GM12878 (cell line): Measurements from ENCODE around the gene S100A2. TPM values are rescaled to one million over a fixed set of nuclear protein-coding genes. Genes with fewer than 3 reads are reported as not detected.

ENCODE experiments used
- ATAC-seq: fragments of 200-7000 bp; cut with Tn5 transposase; 3 replicates; pipeline ENCODE4 v1.9.1; 2020; ENCODE audit warnings: mild to moderate bottlenecking, moderate library complexity
- BruUV-seq: library from RNA; stranded (reverse); fragments of 400-500 nt; replicated peaks from 2 replicates; lab custom pipeline; 2021; lab: Mats Ljungman, UMichigan
- CTCF ChIA-PET: fragments of 300-600 bp; sonication (Branson Sonifier 250); formaldehyde crosslinking; extraction: SDS; loops from one replicate; lab custom pipeline; 2021; ENCODE audit warnings: inconsistent platforms; lab: Yijun Ruan, JAX
- POLR2A ChIA-PET: fragments of 350-600 bp; formaldehyde crosslinking; extraction: SDS; loops from one replicate; lab custom pipeline; 2021; ENCODE audit warnings: inconsistent platforms; lab: Charles Lee
- RAD21 ChIA-PET: fragments of 300-600 bp; sonication (Branson Sonifier 250); formaldehyde crosslinking; loops from one replicate; lab custom pipeline; 2023; ENCODE audit warnings: antibody characterized with exemption; ENCODE audit not compliant: unreplicated experiment; lab: Charles Lee
- SMC1A ChIA-PET: fragments of 300-600 bp; sonication (Branson Sonifier 250); formaldehyde crosslinking; loops from one replicate; lab custom pipeline; 2023; ENCODE audit not compliant: unreplicated experiment, uncharacterized antibody; lab: Charles Lee
- DNase-seq: peaks from one replicate; pipeline ENCODE4 v3.0.0-alpha.2; 2011; ENCODE audit warnings: low read depth, low spot score
- FAIRE-seq: peaks from 3 replicates; lab custom pipeline; 2011; peaks lifted over from hg19 to GRCh38; lab: Jason Lieb, UNC
- H2AFZ ChIP-seq: 2 replicates; pipeline ENCODE4 v1.6.0; 2011; ENCODE audit warnings: low read depth, low read length, control low read depth; ENCODE audit not compliant: control insufficient read depth
- H3K27ac ChIP-seq: 2 replicates; pipeline ENCODE4 v1.5.1; 2011; ENCODE audit warnings: control low read depth; ENCODE audit not compliant: control insufficient read depth, insufficient read depth
- H3K27me3 ChIP-seq, 2 experiments: replicated peaks in 1 of 2; 2 replicates each; pipeline versions ENCODE4 v1.6.0 to v1.6.1; 2011; ENCODE audit warnings: low read length in 1 of 2; ENCODE audit not compliant: control insufficient read depth in 2 of 2, insufficient read depth in 2 of 2
- H3K36me3 ChIP-seq, 2 experiments: 2 replicates each; pipeline ENCODE4 v1.5.1; 2011; ENCODE audit warnings: low read length in 1 of 2; ENCODE audit not compliant: control insufficient read depth in 2 of 2, insufficient read depth in 2 of 2
- H3K4me1 ChIP-seq: 2 replicates; pipeline ENCODE4 v1.6.1; 2011; ENCODE audit warnings: mild to moderate bottlenecking, low read length, moderate library complexity, mixed read lengths; ENCODE audit not compliant: control insufficient read depth, insufficient read depth
- H3K4me2 ChIP-seq: 2 replicates; pipeline ENCODE4 v1.6.0; 2011; ENCODE audit warnings: control low read depth; ENCODE audit not compliant: control insufficient read depth, insufficient read depth
- H3K4me3 ChIP-seq: fragments of 200-600 bp; sonication (generic); 2 replicates; pipeline ENCODE4 v1.5.1; 2016
- H3K79me2 ChIP-seq: 2 replicates; pipeline ENCODE4 v1.6.0; 2011; ENCODE audit warnings: low read length; ENCODE audit not compliant: control insufficient read depth, insufficient read depth
- H3K9ac ChIP-seq: 2 replicates; pipeline ENCODE4 v1.8.0; 2011; ENCODE audit warnings: low read length, control low read depth, mixed read lengths; ENCODE audit not compliant: control insufficient read depth, insufficient read depth
- H3K9me3 ChIP-seq: replicated peaks from 3 replicates; pipeline ENCODE4 v1.5.1; 2011; ENCODE audit warnings: mild to moderate bottlenecking, low read length; ENCODE audit not compliant: control insufficient read depth, insufficient read depth
- H4K20me1 ChIP-seq: 2 replicates; pipeline ENCODE4 v1.6.0; 2011; ENCODE audit not compliant: control insufficient read depth, insufficient read depth
- NBN ChIP-seq: fragments of 450-650 bp; IDR thresholded peaks from 2 replicates; pipeline ENCODE4 v1.6.1; 2016
- NR2C2 ChIP-seq: IDR thresholded peaks from 2 replicates; pipeline ENCODE4 v1.6.1; 2011; ENCODE audit warnings: borderline replicate concordance, low read depth; ENCODE audit not compliant: control insufficient read depth, insufficient read length
- SREBF2 ChIP-seq: IDR thresholded peaks from 2 replicates; pipeline ENCODE4 v1.6.1; 2012; ENCODE audit warnings: mild to moderate bottlenecking, low read length
- WGBS: methylation state at CpG from one replicate; pipeline ENCODE4 v1.1.6; 2016; ENCODE audit warnings: low lambda C conversion rate; ENCODE audit not compliant: insufficient replicate concordance, insufficient coverage; ENCODE audit errors: missing lambda C conversion rate; 5-methylcytosine and 5-hydroxymethylcytosine counted together
- in situ Hi-C: fragments of 300-500 bp; cut with MboI; formaldehyde crosslinking; loops from 9 replicates; pipeline ENCODE4 v1.14.3; 2018; ENCODE audit warnings: mixed read lengths
- intact Hi-C: fragments of 100-400 bp; cut with micrococcal nuclease; formaldehyde crosslinking; loops from one replicate; pipeline ENCODE4 v1.14.2; 2022; ENCODE audit not compliant: unreplicated experiment
- polyA plus RNA-seq, 11 experiments: library from polyadenylated mRNA; depleted of rRNA in 4 of 11; unstranded in 6 of 11; stranded (reverse) in 5 of 11; fragments of >200 nt; fragmentation: Nextera tagmentation in 4 of 11; fragmentation: Illumina TruSeq in 1 of 11; extraction: Ambion mirVana in 4 of 11; extraction: Trizol in 1 of 11; gene quantifications; 1 replicate in 1 of 11; 2 replicates in 10 of 11; pipeline versions ENCODE4 v1.2.1 to v1.2.3, GENCODE V29; 2011 to 2016; ENCODE audit warnings: inconsistent platforms in 2 of 11, missing spikeins in 2 of 11, low read depth in 1 of 11
- total RNA-seq, 4 experiments: library from RNA; depleted of rRNA in 3 of 4; stranded (reverse); fragments of >200 nt in 3 of 4; fragmentation: Illumina TruSeq in 1 of 4; extraction: Trizol in 1 of 4; gene quantifications; 2 replicates each; pipeline versions ENCODE4 v1.2.1 to v1.2.3, GENCODE V29; 2013 to 2021
- TF ChIP-seq, protein P1 (sequence below): fragments of 450-650 bp; conservative IDR thresholded peaks from 2 replicates; pipeline ENCODE4 v1.6.1; 2017; ENCODE audit warnings: mild to moderate bottlenecking, moderate library complexity

The S100A2 gene
- total and polyA plus RNA-seq, 10 of the 15 experiments (the other 5 are each of a cell fraction or from before 2014, with no cell fraction given) = 0.11 to 1.5 (median 0.59) TPM; not detected in 2

DNA sequence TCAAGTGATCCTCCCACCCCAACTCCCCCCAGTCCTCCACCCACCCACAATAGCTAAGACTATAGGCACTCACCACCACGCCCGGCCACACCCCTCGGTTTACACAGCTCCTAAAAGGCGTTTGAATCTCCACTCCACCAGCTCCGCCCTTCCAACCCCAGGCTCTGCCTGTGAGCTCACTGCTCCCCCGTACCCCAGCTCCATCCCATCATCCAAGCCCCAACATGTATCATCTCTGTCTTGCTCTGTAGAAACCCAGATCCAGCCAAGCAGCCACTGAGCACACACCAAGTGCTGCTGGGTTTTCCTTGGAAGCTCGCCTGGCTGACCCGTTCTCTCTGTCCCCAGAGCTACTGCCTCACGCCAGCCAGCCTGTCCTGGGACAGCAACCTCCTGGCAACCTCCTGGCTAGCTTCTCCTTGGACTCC is 12.0 kb upstream of the S100A2 start:
- TF ChIP-seq NBN (no peak), SREBF2 (no peak), NR2C2 (no peak)
- TF ChIP-seq, protein P1, sequence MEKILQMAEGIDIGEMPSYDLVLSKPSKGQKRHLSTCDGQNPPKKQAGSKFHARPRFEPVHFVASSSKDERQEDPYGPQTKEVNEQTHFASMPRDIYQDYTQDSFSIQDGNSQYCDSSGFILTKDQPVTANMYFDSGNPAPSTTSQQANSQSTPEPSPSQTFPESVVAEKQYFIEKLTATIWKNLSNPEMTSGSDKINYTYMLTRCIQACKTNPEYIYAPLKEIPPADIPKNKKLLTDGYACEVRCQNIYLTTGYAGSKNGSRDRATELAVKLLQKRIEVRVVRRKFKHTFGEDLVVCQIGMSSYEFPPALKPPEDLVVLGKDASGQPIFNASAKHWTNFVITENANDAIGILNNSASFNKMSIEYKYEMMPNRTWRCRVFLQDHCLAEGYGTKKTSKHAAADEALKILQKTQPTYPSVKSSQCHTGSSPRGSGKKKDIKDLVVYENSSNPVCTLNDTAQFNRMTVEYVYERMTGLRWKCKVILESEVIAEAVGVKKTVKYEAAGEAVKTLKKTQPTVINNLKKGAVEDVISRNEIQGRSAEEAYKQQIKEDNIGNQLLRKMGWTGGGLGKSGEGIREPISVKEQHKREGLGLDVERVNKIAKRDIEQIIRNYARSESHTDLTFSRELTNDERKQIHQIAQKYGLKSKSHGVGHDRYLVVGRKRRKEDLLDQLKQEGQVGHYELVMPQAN = no peak
- Histone ChIP-seq H3K4me1 (peaks cover 5% of the 10 kb centered on the region), H3K9ac (no peak overlapping the region), H3K4me3 (no peak overlapping the region), H4K20me1 (no peaks in the 10 kb centered on the region), H3K27ac (no peak overlapping the region), H3K79me2 (no peaks in the 10 kb centered on the region), H3K4me2 (no peak overlapping the region), H3K36me3 (no peaks in the 10 kb centered on the region), H3K27me3 (no peaks in the 10 kb centered on the region), H3K9me3 (no peaks in the 10 kb centered on the region), H2AFZ (no peak overlapping the region)
- SMC1A ChIA-PET = interaction anchor here (0.9 to 2.6 kb wide), 5 partner anchors 16 to 67 kb away, joined by 3 to 11 read pairs (median 8); partner anchors contain the start of gene S100A14
- DNase-seq = no peak
- no TSS peak for BruUV-seq
- intact Hi-C loops (no loop called here), in situ Hi-C loops (no loop called here)
- CTCF ChIA-PET = interaction anchor here (0.9 to 2.4 kb wide), 8 partner anchors 10 to 67 kb away, joined by 3 to 12 read pairs (median 5); partner anchors contain the start of genes S100A1, S100A13 and S100A14
- no peak for FAIRE-seq
- POLR2A ChIA-PET = interaction anchor here (0.5 kb wide), 1 partner anchor 409 kb away, joined by 3 read pairs; the partner anchor contains the start of gene RAB13
- ATAC-seq = no peak
- RAD21 ChIA-PET = interaction anchor here (0.7 to 1.2 kb wide), 2 partner anchors 66 to 1570 kb away, joined by 3 read pairs; no protein-coding TSS in a partner anchor
- 24% methylated on average over 6 of the region's 9 CpGs for WGBS
